Mucosa of descending colon (tissue), 3 donors: ENCODE data around the gene MMP28. TPM values are rescaled to one million over a fixed set of nuclear protein-coding genes. Genes with fewer than 3 reads are reported as not detected.

Experiments used
- ATAC-seq: fragments of 200-7000 bp; cut with Tn5 transposase; one replicate; pipeline ENCODE4 v1.9.1; 2020; ENCODE audit warnings: mild to moderate bottlenecking, moderate library complexity
- DNase-seq, 3 donors: peaks; one replicate each; pipeline ENCODE4 v3.0.0-alpha.2; 2020
- H3K36me3 ChIP-seq: fragments of 200-600 bp; one replicate; pipeline ENCODE4 v1.8.0; 2021; ENCODE audit warnings: low read depth, mild to moderate bottlenecking
- H3K4me1 ChIP-seq: fragments of 200-600 bp; one replicate; pipeline ENCODE4 v1.8.0; 2021; ENCODE audit warnings: low read depth, mild to moderate bottlenecking
- H3K4me3 ChIP-seq: fragments of 200-600 bp; one replicate; pipeline ENCODE4 v1.8.0; 2021; ENCODE audit warnings: mild to moderate bottlenecking
- H3K9me3 ChIP-seq: fragments of 200-600 bp; one replicate; pipeline ENCODE4 v1.8.0; 2021; ENCODE audit warnings: mild to moderate bottlenecking
- intact Hi-C, 2 donors: fragments of 100-400 bp; cut with DNase I in 1 of 2; cut with micrococcal nuclease in 1 of 2; formaldehyde crosslinking; loops; one replicate each; pipeline versions ENCODE4 v1.11.0 to v1.11.1; 2022; cut with DNase I, micrococcal nuclease
- total RNA-seq, 3 donors: library from RNA; stranded (reverse); fragmentation: NEBNext Ultra II Directional in 2 of 3; extraction: Animal tissue kit (Norgen Biotek cat#: 25700) in 2 of 3; gene quantifications; one replicate each; pipeline versions ENCODE4 v1.2.1 to v1.2.4, GENCODE V29; 2021 to 2023
- TF ChIP-seq, protein P1 (sequence below): fragments of 200-600 bp; IDR thresholded peaks from one replicate; pipeline ENCODE4 v1.8.0; 2022; ENCODE audit warnings: antibody characterized with exemption, mild to moderate bottlenecking
- donor health status: DM: no; HTN: no; CAD: no; lungs with moderate emphysema.
- donor health status: DM: no; HTN: no; CAD: no.
- donor health status: DM: no; HTN: yes; CAD: no.

The MMP28 gene
- total RNA-seq, 3 donors from 2014 or later, result 31.0 to 82.4 (median 43.7) TPM

DNA sequence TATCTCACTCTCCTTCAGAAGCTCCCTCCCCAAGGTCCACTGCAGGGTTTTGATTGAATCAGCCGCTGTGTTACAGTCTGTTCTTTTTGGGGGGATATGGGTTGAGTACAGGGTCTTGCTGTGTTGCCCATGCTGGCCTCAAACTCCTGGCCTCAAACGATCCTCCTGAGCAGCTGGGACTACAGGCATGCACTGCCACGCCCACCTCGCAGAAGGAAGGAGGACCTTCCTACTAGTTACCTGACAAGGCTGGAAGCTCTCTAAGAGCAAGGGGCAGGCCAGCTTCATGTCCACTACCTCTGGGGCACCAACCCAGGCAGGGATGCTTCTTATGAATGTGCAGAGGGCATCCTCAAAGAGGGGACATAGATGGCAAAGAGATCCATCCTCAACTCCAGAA lies 1.9 kb upstream of the MMP28 start:
- H3K4me1 ChIP-seq, result peaks cover 21% of the 10 kb centered on the region
- TF ChIP-seq, protein P1, sequence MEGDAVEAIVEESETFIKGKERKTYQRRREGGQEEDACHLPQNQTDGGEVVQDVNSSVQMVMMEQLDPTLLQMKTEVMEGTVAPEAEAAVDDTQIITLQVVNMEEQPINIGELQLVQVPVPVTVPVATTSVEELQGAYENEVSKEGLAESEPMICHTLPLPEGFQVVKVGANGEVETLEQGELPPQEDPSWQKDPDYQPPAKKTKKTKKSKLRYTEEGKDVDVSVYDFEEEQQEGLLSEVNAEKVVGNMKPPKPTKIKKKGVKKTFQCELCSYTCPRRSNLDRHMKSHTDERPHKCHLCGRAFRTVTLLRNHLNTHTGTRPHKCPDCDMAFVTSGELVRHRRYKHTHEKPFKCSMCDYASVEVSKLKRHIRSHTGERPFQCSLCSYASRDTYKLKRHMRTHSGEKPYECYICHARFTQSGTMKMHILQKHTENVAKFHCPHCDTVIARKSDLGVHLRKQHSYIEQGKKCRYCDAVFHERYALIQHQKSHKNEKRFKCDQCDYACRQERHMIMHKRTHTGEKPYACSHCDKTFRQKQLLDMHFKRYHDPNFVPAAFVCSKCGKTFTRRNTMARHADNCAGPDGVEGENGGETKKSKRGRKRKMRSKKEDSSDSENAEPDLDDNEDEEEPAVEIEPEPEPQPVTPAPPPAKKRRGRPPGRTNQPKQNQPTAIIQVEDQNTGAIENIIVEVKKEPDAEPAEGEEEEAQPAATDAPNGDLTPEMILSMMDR, result no peak
- ATAC-seq (no peak), DNase-seq (no peak)
- H3K9me3 ChIP-seq, result no peaks in the 10 kb centered on the region
- intact Hi-C loops, result no loop called here
- no peaks in the 10 kb centered on the region for H3K36me3 ChIP-seq
- no peak overlapping the region for H3K4me3 ChIP-seq

DNA sequence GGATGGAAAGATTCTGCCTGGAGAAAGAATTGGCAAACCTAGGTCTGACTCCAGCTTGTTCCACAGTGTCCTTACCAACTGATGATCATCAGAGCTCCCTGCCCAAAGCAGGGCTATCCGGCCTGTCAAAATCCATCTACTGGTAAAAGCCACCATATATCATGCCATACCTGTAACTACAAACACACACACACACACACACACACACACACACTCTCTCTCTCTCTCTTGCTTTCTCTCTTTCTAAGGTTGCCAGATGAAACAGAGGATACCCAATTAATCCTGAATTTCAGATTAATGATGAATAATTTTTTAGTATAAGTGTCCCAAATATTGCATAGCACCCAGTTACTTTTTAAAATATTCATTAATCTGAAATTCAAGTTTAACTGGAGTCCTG lies 1.5 kb upstream of the MMP28 start:
- no peak overlapping the region for H3K4me3 ChIP-seq
- no peak for ATAC-seq
- peaks cover 19% of the 10 kb centered on the region for H3K4me1 ChIP-seq
- TF ChIP-seq, protein P1, result no peak
- H3K36me3 ChIP-seq, result no peaks in the 10 kb centered on the region
- no peak for DNase-seq
- no peaks in the 10 kb centered on the region for H3K9me3 ChIP-seq
- intact Hi-C loops, result no loop called here

DNA sequence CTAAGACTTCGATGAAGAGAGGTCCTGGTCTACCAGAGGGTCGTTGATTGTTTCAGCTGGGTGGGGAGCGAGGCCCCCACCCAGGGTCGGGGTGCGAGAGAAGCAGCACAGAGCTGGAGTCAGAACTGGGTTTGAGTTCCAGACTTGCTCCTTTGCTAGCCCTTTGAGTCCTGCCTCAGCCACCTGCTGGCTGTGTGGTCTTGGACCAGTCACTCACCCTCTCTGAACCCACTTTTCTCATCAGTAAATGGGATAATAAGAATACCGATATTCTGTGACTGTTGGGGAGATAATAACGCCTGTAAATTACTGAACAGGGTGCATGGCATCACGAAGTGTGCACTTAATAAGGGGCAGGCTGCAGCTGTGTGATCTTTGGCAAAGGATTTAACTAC lies 427 bp upstream of the MMP28 start:
- intact Hi-C loops, result no loop called here
- Histone ChIP-seq H3K36me3 (no peaks in the 10 kb centered on the region), H3K4me3 (no peak overlapping the region), H3K4me1 (peaks cover 10% of the 10 kb centered on the region), H3K9me3 (no peaks in the 10 kb centered on the region)
- DNase-seq, result no peak
- TF ChIP-seq, protein P1, result no peak
- no peak for ATAC-seq

DNA sequence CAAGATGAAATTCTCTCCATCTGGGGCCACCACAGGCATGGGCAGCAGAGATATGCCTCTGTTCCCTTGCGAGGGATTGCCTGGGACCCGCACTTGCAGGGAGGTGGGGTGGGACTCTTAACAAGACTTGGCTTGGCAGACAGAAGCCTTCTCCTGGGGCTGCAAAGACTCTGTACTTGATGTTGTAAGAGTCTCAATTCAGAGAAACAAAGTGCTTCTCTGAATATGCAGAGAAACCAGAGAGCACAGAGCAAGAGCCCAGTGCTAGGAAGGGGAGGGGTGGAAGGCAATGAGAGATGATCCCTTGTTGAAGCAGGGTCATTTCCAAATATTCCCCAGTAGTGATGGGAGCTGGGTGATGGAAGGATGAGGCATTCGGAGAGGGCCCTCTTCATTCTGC lies 2.2 kb downstream of the MMP28 start:
- H3K4me3 ChIP-seq, result no peak overlapping the region
- H3K9me3 ChIP-seq, result no peaks in the 10 kb centered on the region
- intact Hi-C loops, result no loop called here
- H3K36me3 ChIP-seq, result no peaks in the 10 kb centered on the region
- ATAC-seq, result no peak
- TF ChIP-seq, protein P1, result no peak
- no peak for DNase-seq
- peaks cover 22% of the 10 kb centered on the region for H3K4me1 ChIP-seq

DNA sequence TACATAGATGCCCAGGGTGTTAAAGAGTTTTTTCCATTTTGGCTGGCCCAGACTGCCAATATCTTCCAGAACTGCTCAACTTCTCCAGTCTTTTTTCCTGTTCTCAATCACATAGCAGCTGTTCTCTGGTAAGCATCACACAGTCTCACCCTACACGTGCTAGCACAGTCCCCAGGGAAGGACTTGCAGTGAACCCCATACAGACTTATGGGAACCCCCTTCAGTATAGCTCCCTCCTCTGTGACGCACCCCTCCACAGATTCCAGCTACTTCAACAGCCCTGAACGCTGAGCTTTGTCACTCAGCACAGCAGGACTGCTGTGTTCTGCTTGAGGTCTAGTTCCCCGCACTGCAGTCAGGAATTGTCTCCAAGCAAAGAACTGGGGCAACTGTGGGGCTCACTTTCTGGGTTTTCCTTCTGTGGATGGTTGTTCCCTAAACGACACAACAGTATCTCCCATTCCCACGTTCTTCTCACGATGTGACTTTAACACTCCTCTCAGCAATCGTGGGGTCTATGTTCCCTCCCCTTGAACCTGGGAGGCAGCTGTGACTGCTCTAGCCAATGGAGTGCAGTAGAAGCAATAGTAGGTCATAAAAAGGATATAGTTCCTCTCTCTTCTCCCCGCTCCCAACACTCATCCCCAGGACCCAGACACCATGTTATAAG lies 3.6 kb downstream of the MMP28 start:
- intact Hi-C loops, result no loop called here
- Histone ChIP-seq H3K9me3 (no peaks in the 10 kb centered on the region), H3K4me1 (peaks cover 33% of the 10 kb centered on the region), H3K36me3 (no peaks in the 10 kb centered on the region), H3K4me3 (no peak overlapping the region)
- TF ChIP-seq, protein P1, result no peak
- ATAC-seq, result no peak
- peak in 1 of 3 donors; percentile 2 for DNase-seq

DNA sequence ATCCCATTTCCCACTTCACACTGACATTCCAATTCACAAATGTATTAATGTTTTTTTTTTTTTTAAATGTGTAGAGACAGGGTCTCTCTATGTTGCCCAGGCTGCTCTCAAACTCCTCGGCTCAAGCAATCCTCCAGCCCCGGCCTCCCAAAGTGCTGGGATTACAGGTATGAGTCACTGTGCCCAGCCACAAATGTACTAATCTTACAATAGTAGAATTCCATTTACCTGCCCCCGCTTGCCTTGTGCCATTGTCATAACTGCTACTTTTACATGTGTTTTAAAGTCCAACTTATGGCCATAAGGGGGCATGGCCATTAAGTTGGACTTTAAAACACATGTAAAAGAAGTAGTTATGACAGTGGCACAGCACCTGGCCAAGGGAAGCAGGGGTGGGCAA lies 4.6 kb downstream of the MMP28 start:
- TF ChIP-seq, protein P1, result no peak
- ATAC-seq (no peak), DNase-seq (peak in 1 of 3 donors; percentile 32)
- Histone ChIP-seq H3K9me3 (no peaks in the 10 kb centered on the region), H3K4me3 (no peak overlapping the region), H3K4me1 (peaks cover 35% of the 10 kb centered on the region), H3K36me3 (no peaks in the 10 kb centered on the region)
- intact Hi-C loops, result no loop called here
